AG04449 (cell line): ENCODE data around the gene BAX.

Experiments
- CTCF ChIA-PET: fragments of 350-600 bp; formaldehyde crosslinking; extraction: SDS; loops from one replicate; lab custom pipeline; 2021; ENCODE audit warnings: antibody characterized with exemption; lab: Yijun Ruan, JAX
- POLR2A ChIA-PET: fragments of 400-600, 350-600 bp; formaldehyde crosslinking; extraction: SDS; loops from one replicate; lab custom pipeline; 2020; ENCODE audit warnings: antibody characterized with exemption, inconsistent platforms; lab: Yijun Ruan, JAX
- DNase-seq: peaks from one replicate; pipeline ENCODE4 v3.0.0-alpha.2; 2010; ENCODE audit warnings: low read depth, low spot score
- H3K4me3 ChIP-seq: 2 replicates; pipeline ENCODE4 v1.5.1; 2011; ENCODE audit warnings: low read depth, mild to moderate bottlenecking, control low read depth, low read length
- TF ChIP-seq, protein P1 (sequence below): IDR thresholded peaks from one replicate; pipeline ENCODE4 v1.5.1; 2011; ENCODE audit warnings: mild to moderate bottlenecking, moderate library complexity, low read length, control low read depth, inconsistent platforms; ENCODE audit not compliant: insufficient read depth; ENCODE audit errors: missing control alignments

Gene BAX

DNA sequence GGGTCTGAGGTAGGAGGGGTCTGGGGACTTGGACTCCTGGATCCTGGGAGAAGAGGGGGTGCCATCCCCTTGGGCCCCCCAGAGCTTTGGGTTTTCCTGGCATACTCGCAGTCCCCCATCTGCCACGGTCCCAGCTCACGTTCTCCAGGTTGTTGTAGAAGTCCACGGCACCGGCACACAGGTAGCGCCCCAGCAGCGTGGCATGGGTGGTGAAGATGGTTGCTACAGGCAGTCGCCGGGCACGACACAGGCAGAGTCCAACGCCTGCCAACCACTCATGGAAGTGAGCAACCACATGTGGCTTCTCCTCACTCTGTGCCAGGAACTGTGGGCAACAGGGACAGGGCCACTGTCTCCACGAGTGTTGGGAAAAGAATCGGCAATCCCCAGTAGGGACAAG is 31.0 kb downstream of the BAX start:
- no peak for DNase-seq
- TF ChIP-seq, protein P1, sequence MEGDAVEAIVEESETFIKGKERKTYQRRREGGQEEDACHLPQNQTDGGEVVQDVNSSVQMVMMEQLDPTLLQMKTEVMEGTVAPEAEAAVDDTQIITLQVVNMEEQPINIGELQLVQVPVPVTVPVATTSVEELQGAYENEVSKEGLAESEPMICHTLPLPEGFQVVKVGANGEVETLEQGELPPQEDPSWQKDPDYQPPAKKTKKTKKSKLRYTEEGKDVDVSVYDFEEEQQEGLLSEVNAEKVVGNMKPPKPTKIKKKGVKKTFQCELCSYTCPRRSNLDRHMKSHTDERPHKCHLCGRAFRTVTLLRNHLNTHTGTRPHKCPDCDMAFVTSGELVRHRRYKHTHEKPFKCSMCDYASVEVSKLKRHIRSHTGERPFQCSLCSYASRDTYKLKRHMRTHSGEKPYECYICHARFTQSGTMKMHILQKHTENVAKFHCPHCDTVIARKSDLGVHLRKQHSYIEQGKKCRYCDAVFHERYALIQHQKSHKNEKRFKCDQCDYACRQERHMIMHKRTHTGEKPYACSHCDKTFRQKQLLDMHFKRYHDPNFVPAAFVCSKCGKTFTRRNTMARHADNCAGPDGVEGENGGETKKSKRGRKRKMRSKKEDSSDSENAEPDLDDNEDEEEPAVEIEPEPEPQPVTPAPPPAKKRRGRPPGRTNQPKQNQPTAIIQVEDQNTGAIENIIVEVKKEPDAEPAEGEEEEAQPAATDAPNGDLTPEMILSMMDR = no peak
- ChIA-PET POLR2A (no interaction called here), CTCF (interaction anchor here (1.0 to 3.0 kb wide), 5 partner anchors 9 to 15 kb away, joined by 3 to 10 read pairs (median 8); no protein-coding TSS in a partner anchor)
- no peak overlapping the region for H3K4me3 ChIP-seq

DNA sequence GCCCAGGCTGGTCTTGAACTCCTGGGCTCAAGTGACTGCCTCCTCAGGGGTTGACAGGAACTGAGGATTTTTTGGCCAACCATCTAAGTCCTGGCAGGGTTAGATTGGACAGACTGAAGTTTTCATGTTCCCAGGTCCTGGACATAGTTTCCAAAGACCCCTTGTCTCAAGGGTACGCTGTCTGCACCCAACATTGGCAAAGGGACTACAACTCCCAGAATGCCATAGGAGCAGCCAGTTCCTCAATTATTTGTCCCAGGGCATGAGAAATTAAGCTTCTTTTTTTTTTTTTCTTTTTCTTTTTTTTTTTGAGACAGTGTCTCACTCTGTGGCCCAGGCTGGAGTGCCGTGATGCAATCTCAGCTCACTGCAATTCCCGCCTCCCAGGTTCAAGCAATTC is 31.5 kb downstream of the BAX start:
- TF ChIP-seq, protein P1 = no peak
- no peak overlapping the region for H3K4me3 ChIP-seq
- DNase-seq = no peak
- CTCF ChIA-PET = interaction anchor here (0.6 to 2.9 kb wide), 6 partner anchors 9 to 239 kb away, joined by 3 to 13 read pairs (median 6); no protein-coding TSS in a partner anchor
- POLR2A ChIA-PET = no interaction called here

DNA sequence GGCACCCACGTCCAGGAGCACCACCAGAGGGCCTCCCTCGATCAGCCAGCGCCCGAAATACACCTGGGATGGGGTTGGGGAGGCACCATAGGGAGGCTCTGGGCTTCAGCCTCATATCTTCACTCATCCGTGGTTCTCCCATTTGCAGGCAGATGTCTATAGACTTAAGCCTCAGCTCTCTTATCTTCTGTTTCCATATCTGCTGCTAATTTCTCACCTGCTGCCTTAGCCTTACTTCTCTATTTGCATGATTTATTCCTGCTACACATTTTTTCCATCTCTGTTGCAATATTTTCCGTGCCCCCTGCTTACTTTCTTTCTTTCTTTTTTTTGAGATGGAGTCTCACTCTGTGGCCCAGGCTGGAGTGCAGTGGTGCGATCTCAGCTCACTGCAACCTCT is 32.6 kb downstream of the BAX start:
- DNase-seq = no peak
- H3K4me3 ChIP-seq = no peak overlapping the region
- CTCF ChIA-PET = interaction anchor here (0.6 to 2.9 kb wide), 6 partner anchors 10 to 240 kb away, joined by 3 to 13 read pairs (median 6); no protein-coding TSS in a partner anchor
- TF ChIP-seq, protein P1 = no peak
- POLR2A ChIA-PET = no interaction called here

DNA sequence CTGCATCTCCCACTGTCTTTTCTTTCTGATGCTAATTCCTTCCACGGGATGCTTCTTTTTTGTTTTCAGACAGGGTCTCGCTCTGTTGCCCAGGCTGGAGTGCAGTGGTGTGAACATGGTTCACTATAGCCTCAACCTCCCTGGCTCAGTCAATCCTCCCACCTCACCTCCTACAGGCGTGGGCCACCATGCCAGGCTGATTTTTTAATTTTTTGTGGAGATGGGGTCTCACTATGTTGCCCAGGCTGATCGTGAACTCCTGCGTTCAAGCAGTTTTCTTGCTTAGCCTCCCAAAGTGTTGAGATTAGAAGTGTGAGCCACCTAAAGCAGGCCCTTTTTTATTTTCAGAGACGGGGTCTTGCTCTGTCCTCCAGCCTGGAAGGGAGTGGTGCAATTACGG is 33.6 kb downstream of the BAX start:
- TF ChIP-seq, protein P1 = no peak
- CTCF ChIA-PET = interaction anchor here (0.7 to 1.3 kb wide), 3 partner anchors 10 to 18 kb away, joined by 3 to 5 read pairs (median 3); no protein-coding TSS in a partner anchor
- POLR2A ChIA-PET = no interaction called here

DNA sequence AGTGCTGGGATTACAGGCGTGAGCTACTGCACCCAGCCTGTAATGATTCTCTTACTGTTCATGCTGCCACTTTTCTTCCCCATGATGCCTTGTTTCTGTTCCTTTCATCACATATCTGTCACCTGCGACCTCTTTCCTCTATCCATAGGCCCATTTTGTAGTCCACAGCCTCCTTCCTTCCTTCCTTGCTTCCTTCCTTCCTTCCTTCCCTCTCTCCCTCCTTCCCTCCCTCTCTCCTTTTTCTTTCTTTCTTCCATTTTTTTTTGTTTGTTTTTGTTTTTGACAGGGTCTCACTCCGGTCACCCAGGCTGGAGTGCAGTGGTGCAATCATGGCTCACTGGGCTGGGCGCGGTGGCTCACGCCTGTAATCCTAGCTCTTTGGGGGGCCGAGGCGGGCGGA is 34.2 kb downstream of the BAX start:
- CTCF ChIA-PET = interaction anchor here (0.7 to 1.3 kb wide), 4 partner anchors 10 to 49 kb away, joined by 3 to 5 read pairs (median 3); no protein-coding TSS in a partner anchor
- TF ChIP-seq, protein P1 = no peak
- no peak for DNase-seq
- POLR2A ChIA-PET = no interaction called here
- H3K4me3 ChIP-seq = no peak overlapping the region

More for the DNA sequence above, 33.6 kb downstream of the BAX start:
- DNase-seq = no peak
- no peak overlapping the region for H3K4me3 ChIP-seq

DNA sequence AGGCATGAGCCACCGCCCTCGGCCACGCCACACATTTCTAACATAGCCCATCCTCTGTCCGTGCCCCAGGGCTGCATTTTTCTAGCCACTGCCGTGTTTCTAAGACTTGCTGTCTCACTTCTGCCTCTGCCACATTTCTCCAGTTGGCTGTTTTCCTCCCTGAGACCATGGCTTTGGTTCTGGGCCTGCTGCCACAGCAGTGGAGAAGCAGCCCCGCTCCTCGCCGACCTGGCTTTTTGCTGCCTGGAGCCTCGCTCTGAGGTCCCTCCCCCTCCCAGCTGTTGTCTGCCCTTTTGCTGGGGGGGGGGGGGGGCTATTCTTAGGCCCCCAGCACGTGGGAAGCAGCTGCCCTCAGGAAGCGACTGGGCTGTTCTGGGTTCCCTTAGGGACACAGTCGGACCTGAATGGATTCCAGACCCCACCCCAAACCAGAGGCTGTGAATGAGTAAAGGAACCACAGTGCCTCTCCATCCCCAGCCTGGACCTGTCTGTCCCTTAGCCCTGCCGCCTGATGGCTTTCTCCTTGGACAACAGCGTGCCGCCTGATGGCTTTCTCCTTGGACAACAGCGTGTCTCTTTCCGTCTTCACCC is 35.1 kb downstream of the BAX start:
- H3K4me3 ChIP-seq = no peak overlapping the region
- ChIA-PET POLR2A (interaction anchor here (0.6 kb wide), 1 partner anchor 26 kb away, joined by 3 read pairs; no protein-coding TSS in a partner anchor), CTCF (interaction anchor here (0.9 to 6.8 kb wide), 4 partner anchors 10 to 48 kb away, joined by 3 to 128 read pairs (median 8); no protein-coding TSS in a partner anchor)
- DNase-seq = no peak
- TF ChIP-seq, protein P1 = no peak
